NCI-H1694 (cell line): ENCODE measurements around the gene CENPP.

ENCODE experiments used
- DNase-seq: peaks from one replicate; lab custom pipeline; 2025; lab: John Stamatoyannopoulos, UW

Gene CENPP

GRCh38 chr9:92325269-92325990 is at the start of gene CENPP, which contains the start of gene NOL8:
Gene CENPP, plus strand, starts transcription at chr9:92325953.
Gene NOL8, minus strand, starts transcription at chr9:92325350. Its CDS starts 1,189 bp downstream, at chr9:92324161.
- peak; percentile 72 for DNase-seq

- DNase-seq, result no peak
These were observed 49.3 kb upstream of the CENPP start for GRCh38 chr9:92276331-92277032.

- DNase-seq, result no peak
These were observed 47.6 kb upstream of the CENPP start for GRCh38 chr9:92278110-92278509.

- DNase-seq, result no peak
These were observed 46.5 kb upstream of the CENPP start for GRCh38 chr9:92279302-92279701.

DNA sequence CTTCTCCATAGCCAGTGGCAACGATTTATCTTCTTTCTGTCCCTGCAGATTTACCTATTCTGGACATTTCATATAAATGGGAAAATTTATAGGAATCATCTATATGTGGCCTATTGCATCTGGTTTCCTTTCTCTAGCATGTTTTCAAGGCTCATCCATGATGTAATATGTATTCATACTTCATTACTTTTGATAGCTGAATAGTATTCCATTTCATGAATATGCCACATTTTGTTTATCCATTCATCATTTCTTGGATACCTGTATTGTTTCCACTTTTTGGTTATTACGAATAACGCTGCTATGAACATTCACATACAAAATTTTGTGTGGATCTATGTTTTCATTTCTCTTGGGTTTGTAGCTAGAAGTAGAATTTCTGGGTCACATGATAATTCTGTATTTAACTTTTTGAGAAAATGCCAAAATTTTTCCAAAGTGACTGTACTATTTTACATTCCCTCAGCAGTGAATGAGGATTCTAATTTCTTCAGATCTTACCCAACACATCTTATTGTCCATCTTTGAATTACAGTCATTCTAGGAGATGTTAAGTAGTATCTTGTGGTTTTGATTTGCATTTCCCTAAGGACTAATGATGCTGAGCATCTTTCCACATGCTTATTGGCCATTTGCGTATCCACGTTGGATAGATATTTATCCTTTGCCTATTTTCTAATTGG is 35.9 kb upstream of the CENPP start:
- DNase-seq, result no peak

- no peak for DNase-seq
These were observed 34.8 kb upstream of the CENPP start for GRCh38 chr9:92290785-92291429.

DNA sequence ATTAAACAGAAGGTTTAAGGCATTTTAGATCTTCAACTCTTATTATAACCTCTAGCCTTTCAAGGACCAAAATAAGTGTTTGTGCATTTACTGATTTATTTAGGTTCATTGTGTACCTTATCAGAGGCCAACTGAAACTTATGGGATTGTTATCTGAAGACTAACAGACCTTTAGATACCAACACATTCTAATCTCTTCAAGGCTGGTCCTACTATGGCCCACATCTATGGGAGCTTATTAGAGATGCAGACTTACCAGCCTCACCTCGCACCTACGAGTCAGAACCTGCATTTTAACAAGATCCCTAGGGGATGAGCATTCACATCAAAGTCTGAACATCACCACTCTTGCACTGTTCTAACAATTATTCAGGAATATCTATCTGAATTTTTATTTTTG is 34.2 kb upstream of the CENPP start:
- DNase-seq, result no peak

DNA sequence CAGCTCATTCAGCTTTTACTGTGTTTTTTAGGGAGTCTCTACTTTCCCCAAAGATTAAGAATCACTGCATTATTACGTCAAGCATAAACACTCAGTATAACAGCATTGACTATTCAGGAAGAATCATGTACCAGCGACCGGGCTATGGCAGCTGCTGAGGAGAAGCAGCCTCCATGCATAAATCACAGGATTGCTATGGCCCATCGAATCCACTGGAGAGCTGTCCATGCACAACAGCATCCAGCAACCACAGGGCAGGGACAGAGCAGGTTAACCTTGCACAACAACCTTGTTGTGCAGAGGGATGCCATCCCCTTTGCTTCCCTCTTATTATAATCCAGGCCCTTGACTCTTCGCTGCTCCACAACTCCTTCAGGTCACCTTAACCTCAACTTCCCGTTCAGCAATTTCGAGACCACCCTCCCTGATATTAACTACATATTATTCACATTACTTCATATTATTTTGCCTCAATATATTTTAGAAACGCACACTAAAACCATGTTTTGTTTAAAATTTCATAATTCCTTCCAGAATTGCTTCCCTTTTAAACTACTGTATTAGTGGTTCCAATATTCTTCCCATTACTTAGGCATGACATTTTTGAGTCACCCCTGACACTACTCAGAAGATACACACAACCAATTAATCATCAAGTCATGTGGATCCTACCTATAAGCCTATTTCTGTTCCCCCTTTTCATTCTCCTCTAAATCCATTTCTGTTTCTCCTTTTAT is 33.2 kb upstream of the CENPP start:
- no peak for DNase-seq

DNA sequence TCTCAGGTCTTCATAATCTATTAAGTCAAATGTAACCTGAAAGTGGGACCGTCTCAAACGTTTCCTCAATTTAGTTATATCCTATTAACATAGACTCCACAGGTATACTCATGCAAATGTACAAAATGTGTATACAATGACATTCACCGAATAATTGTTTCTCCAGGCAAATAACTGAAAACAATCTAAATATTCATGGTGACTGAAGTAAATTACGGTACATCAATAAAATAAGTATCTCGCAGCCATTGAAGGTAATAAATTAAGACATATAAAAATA is 32.7 kb upstream of the CENPP start:
- DNase-seq, result no peak

GRCh38 chr9:92293452-92294296 is 32.1 kb upstream of the CENPP start, which contains the start of gene IARS1:
Gene IARS1, minus strand, starts transcription at chr9:92293697. Its CDS starts 4,278 bp downstream, at chr9:92289419.
- DNase-seq, result peak; percentile 93

GRCh38 chr9:92294297-92294676 is 31.5 kb upstream of the CENPP start:
- no peak for DNase-seq

GRCh38 chr9:92295240-92295790 is 30.4 kb upstream of the CENPP start:
- DNase-seq, result no peak

- no peak for DNase-seq
These were observed 29.9 kb upstream of the CENPP start for GRCh38 chr9:92295827-92296258.

DNA sequence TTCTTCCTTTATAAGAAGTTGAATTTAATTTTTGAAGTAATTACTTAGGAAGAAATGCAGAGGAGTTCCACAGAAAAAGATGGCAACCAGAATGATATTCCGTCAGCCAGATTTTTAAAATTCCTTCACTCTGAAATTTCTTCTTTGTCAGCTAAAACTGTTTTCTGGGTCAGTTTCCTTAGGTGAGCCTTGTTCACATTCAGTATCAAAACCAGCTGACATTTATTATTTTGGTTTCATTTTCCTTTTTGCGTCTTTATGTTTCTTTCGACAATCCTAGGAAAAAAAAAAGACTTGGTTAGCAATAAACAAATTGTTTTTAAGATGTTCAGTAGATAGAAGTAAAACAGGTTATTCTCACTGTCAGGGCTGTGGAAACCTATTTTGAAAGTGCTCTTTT is 28.1 kb upstream of the CENPP start:
- DNase-seq, result no peak

DNA sequence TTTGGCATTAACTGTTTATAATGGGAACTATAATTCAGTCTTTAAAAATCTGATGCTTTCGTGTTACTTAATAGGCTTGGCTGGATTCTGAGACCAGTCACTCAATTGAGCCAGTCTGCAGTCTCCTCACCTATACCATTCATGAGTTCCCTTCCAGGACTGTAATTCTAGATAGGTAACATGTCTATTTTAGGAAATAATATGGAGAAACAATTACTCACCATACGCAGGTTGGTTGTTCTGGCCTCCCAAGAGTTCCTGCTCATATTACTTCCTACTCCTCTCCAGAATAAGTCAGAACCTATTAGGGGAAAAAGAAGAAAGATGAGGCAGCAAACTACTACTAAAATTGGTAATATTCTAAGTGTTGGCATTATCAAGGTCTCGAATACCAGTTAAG is 27.7 kb upstream of the CENPP start:
- no peak for DNase-seq

- no peak for DNase-seq
These were observed 26.6 kb upstream of the CENPP start for GRCh38 chr9:92299116-92299515.

GRCh38 chr9:92300936-92301335 is 24.8 kb upstream of the CENPP start:
- DNase-seq, result no peak

DNA sequence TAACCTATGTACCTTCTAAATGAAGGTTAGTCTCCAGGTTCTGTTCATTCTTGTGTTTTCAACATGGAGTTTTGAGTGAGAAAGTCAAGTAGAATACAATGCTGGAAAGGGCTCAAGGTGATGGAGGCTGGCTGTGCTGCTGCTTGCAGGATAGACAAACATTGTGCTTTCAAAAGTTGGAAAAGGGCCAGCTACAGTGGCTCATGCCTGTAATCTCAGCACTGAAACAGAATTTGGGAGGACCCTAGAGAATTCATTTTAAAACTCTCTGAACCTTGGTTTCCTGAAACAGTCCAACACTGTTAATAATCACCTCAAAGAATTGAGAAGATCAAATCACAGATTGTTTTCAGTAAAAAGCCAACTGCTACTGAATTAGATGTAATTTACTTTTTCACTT is 16.9 kb upstream of the CENPP start:
- no peak for DNase-seq

DNA sequence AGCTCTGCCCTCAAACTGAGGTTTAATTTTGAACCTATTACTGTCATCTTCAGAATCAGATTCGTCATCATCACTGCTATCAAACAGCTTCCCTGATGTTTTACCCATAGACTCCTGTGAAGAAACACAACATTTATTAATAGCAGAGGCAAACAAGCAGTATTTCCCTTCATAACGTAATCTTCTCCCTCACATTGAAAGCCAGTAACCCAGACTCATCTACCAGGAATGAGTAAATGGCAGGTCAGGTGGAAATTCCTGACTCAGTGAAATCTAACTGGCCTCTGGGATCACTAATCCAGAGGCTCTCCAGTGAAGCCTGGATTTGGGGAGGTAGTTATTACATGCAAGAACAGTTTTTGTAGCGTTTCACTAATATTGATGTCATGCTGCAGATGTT is 15.2 kb upstream of the CENPP start:
- DNase-seq, result no peak

- no peak for DNase-seq
These were observed 12.7 kb upstream of the CENPP start for GRCh38 chr9:92312887-92313623.
